Measurements from ENCODE around the gene RNU11. TPM values are rescaled to one million over a fixed set of nuclear protein-coding genes. Genes with fewer than 3 reads are reported as not detected.

RNU11 gene
- total and polyA plus RNA-seq, 2 donors (not counting 3 experiments of a cell fraction or from before 2014, with no cell fraction given): not detected

DNA sequence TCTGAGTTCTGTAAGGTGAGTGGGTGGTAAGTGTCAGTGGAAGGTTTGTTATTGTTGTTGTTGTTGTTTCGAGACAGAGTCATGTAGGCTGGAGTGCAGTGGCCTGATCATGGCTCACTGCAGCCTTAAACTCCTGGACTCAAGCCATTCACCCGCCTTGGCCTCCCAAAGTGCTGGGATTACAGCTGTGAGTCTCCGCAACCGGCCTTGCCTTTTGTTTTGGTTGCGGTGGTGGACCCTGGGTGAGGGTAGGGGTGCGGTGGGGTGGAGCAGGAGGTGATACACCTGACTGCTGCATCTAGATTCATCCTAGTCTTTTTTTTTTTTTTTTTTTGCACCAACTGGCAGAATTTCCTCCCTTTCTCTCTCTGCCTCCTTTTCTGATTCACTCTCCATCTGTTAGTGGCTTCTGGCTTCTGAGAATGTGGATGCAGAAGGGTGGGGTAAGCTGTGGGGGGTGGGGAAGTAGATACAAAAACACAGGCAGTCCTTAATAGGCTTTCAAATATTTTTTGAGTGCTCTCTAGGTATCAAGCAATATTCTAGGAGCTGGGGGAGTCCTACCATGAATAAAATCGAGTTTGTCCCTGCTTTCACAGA is 15.6 kb downstream of the RNU11 start:
- FAIRE-seq (no peak), DNase-seq (ENCODE audit: low read depth, low spot score) (no peak)
- Histone ChIP-seq H3K9me1 (replicated peaks; ENCODE audit: control insufficient read depth, extremely low read depth, insufficient read depth, low read length) (no peaks in the 10 kb centered on the region), H3K36me3 (ENCODE audit: control insufficient read depth in 2 of 2, extremely low read depth in 1 of 2, insufficient read depth in 2 of 2, low read length in 2 of 2) (no peaks in the 10 kb centered on the region), H3K27me3 (ENCODE audit: control insufficient read depth in 2 of 2, insufficient read depth in 2 of 2, low read length in 2 of 2) (no peaks in the 10 kb centered on the region), H3K9ac (replicated peaks; ENCODE audit: extremely low read depth, insufficient read depth, low read length) (no peak overlapping the region), H2AFZ (ENCODE audit: low read depth, low read length) (no peak overlapping the region), H4K20me1 (replicated peaks; ENCODE audit: control insufficient read depth, extremely low read depth, insufficient read depth, low read length) (no peaks in the 10 kb centered on the region), H3K9me3 (replicated peaks; ENCODE audit: control insufficient read depth, insufficient read depth, low read length) (no peaks in the 10 kb centered on the region), H3K27ac (ENCODE audit: insufficient read depth, low read depth, low read length) (no peak overlapping the region), H3K4me3 (replicated peaks in 1 of 3; ENCODE audit: insufficient read depth in 1 of 3, low read depth in 1 of 3, low read length in 3 of 3) (no peak overlapping the region), H3K4me2 (ENCODE audit: insufficient read depth, low read length) (no peak overlapping the region), H3K4me1 (ENCODE audit: control insufficient read depth, extremely low read depth, insufficient read depth, low read length) (peaks cover 6% of the 10 kb centered on the region), H3K79me2 (ENCODE audit: control insufficient read depth, insufficient read depth, low read length) (peaks cover under 1% of the 10 kb centered on the region)
- POLR2A ChIA-PET: interaction anchor here (0.7 kb wide), 1 partner anchor 15 kb away, joined by 3 read pairs; the partner anchor contains the start of gene RNU11
- TF ChIP-seq, protein P1, sequence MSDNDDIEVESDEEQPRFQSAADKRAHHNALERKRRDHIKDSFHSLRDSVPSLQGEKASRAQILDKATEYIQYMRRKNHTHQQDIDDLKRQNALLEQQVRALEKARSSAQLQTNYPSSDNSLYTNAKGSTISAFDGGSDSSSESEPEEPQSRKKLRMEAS (IDR thresholded peaks at IDR 0.05; ENCODE audit: insufficient read depth, insufficient read length): no peak
- TF ChIP-seq JUN (IDR thresholded peaks at IDR 0.05; ENCODE audit: borderline replicate concordance, insufficient read depth, insufficient read length, low read depth) (no peak), GATA2 (IDR thresholded peaks at IDR 0.05; ENCODE audit: insufficient read depth, insufficient read length, low read depth, low read length) (no peak), EZH2 (IDR thresholded peaks at IDR 0.05; ENCODE audit: borderline replicate concordance, low read depth, low read length, severe bottlenecking) (no peak), POLR2AphosphoS5 (IDR thresholded peaks at IDR 0.05; ENCODE audit: insufficient read depth, low read depth, low read length) (no peak), MYC (IDR thresholded peaks at IDR 0.05; ENCODE audit: low read depth, low read length) (no peak), POLR2A (IDR thresholded peaks at IDR 0.05; ENCODE audit: low read depth, low read length) (no peak), FOS (IDR thresholded peaks at IDR 0.05; ENCODE audit: borderline replicate concordance, insufficient read depth, low read length) (no peak)
- TF ChIP-seq, protein P2, sequence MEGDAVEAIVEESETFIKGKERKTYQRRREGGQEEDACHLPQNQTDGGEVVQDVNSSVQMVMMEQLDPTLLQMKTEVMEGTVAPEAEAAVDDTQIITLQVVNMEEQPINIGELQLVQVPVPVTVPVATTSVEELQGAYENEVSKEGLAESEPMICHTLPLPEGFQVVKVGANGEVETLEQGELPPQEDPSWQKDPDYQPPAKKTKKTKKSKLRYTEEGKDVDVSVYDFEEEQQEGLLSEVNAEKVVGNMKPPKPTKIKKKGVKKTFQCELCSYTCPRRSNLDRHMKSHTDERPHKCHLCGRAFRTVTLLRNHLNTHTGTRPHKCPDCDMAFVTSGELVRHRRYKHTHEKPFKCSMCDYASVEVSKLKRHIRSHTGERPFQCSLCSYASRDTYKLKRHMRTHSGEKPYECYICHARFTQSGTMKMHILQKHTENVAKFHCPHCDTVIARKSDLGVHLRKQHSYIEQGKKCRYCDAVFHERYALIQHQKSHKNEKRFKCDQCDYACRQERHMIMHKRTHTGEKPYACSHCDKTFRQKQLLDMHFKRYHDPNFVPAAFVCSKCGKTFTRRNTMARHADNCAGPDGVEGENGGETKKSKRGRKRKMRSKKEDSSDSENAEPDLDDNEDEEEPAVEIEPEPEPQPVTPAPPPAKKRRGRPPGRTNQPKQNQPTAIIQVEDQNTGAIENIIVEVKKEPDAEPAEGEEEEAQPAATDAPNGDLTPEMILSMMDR (IDR thresholded peaks at IDR 0.05; ENCODE audit: extremely low read depth in 1 of 2, insufficient read depth in 1 of 2, low read depth in 1 of 2, low read length in 2 of 2): no peak
- BruUV-seq (replicated peaks): no TSS peak
- CTCF ChIA-PET: no interaction called here
- intact Hi-C loops (cut with micrococcal nuclease) (no loop called here), dilution Hi-C loops (cut with MboI; ENCODE audit: extremely low pct_ligation_motif_present, low sequenced_read_pairs) (no loop called here)
